GM18858 (cell line): ENCODE data around the gene NT5DC1.

ENCODE experiments used
- ATAC-seq: cut with Tn5 transposase; IDR thresholded peaks from one replicate; pipeline ENCODE4 v1.9.1; 2021; ENCODE audit not compliant: unreplicated experiment

The NT5DC1 gene

GRCh38 chr6:116229287-116229913 lies 128.7 kb downstream of the NT5DC1 start:
- ATAC-seq = no peak

GRCh38 chr6:116234689-116235088 lies 134.0 kb downstream of the NT5DC1 start:
- no peak for ATAC-seq

- no peak for ATAC-seq
These were observed 137.4 kb downstream of the NT5DC1 start for GRCh38 chr6:116238083-116238482.

- no peak for ATAC-seq
These were observed 138.6 kb downstream of the NT5DC1 start for GRCh38 chr6:116239256-116239655.

- no peak for ATAC-seq
These were observed 139.2 kb downstream of the NT5DC1 start for GRCh38 chr6:116239856-116240255.

GRCh38 chr6:116244284-116244683 lies 143.6 kb downstream of the NT5DC1 start:
- ATAC-seq = no peak

GRCh38 chr6:116246089-116246488 lies 145.4 kb downstream of the NT5DC1 start:
- no peak for ATAC-seq

GRCh38 chr6:116247285-116247684 lies 146.6 kb downstream of the NT5DC1 start:
- ATAC-seq = no peak

- no peak for ATAC-seq
These were observed 147.9 kb downstream of the NT5DC1 start for GRCh38 chr6:116248577-116248976.

- no peak for ATAC-seq
These were observed 151.1 kb downstream of the NT5DC1 start for GRCh38 chr6:116251568-116252384.

GRCh38 chr6:116253188-116253504 lies 152.5 kb downstream of the NT5DC1 start:
- ATAC-seq = no peak

- peak; percentile 98 for ATAC-seq
These were observed 153.0 kb downstream of the NT5DC1 start, which contains the start of gene TSPYL4 for GRCh38 chr6:116253505-116254296. TSS of gene TSPYL4 (minus strand) at chr6:116254075. CDS start at chr6:116254008, 67 bp downstream.

- peak; percentile 20 for ATAC-seq
These were observed 153.8 kb downstream of the NT5DC1 start for GRCh38 chr6:116254297-116255056.

- no peak for ATAC-seq
These were observed 154.7 kb downstream of the NT5DC1 start for GRCh38 chr6:116255246-116255800.

- ATAC-seq = no peak
These were observed 156.0 kb downstream of the NT5DC1 start for GRCh38 chr6:116256694-116257093.

GRCh38 chr6:116258520-116258919 lies 157.9 kb downstream of the NT5DC1 start:
- no peak for ATAC-seq

GRCh38 chr6:116263353-116263752 lies 162.7 kb downstream of the NT5DC1 start:
- ATAC-seq = no peak

GRCh38 chr6:116265041-116265829 lies 164.6 kb downstream of the NT5DC1 start:
- no peak for ATAC-seq

- no peak for ATAC-seq
These were observed 166.2 kb downstream of the NT5DC1 start for GRCh38 chr6:116266803-116267202.
